Heart left ventricle (tissue), 13 donors: ENCODE results near the gene CIAO3.

Experiments
- CTCF ChIP-seq, 12 donors: fragments of 200-600 bp; sonication (generic) in 4 of 12; IDR thresholded peaks; one replicate each; pipeline versions ENCODE4 v1.5.0 to v1.8.0; 2018 to 2022; ENCODE audit warnings: antibody characterized with exemption in 12 of 12, mild to moderate bottlenecking in 5 of 12
- POLR2A ChIP-seq, 2 donors: fragments of 450-650 bp; IDR thresholded peaks; one replicate each; pipeline ENCODE4 v1.6.1; 2017; ENCODE audit warnings: antibody characterized with exemption in 2 of 2, mild to moderate bottlenecking in 2 of 2, moderate library complexity in 2 of 2
- donor health status: ischemic (EF 13 %, LVEDD 7.1; RV severe dilation, severe dysfunction).
- donor health status: DM: no; HTN: yes; CAD: no.
- donor health status: DM: no; HTN: no; CAD: no.
- donor health status: ischemic (EF 25% LVEDD 6.9; RV normal size, moderate dysfunction).
- donor health status: ischemic (EF 25% LVEDD 5.7; RV mildly dilated, moderate dysfunction).
- donor health status: ischemic (EF 35%, LVEDD 5.7; RV mildly dilated, moderate dysfunction).
- donor health status: nonischemic (EF 11% LVEDD 7.7; RV severe dilation, severe dysfunction).
- donor health status: DM: yes; HTN: yes; CAD: no.
- donor health status: PGD.
- donor health status: ischemic (EF 29% LVEDD 5.4; RV normal size, mild dysfunction).
- donor health status: nonischemic (EF 23%, LVEDD 6.1; RV moderate dilation, normal function).

DNA sequence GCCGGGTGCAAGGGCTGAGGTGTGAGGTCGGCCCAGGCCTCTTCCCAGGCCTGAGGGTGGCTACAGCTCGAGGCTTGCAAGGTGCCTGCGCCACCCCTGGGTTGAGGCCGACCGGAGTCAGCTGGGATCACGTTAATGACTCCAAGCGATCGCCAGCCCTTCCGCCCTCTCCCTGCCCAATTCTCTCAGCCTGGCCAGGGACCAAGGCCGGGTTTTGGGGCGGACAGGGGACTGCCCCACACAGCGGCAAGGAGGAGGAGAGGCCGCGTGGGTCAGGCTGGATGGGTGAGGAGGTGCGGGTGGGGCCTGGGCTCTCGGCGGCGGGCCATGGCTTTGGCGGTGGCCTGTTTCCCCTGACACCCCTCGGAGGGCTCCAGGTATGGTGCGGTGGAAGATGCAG is 47.4 kb downstream of the CIAO3 start:
- TF ChIP-seq CTCF (IDR thresholded peaks at IDR 0.05): no peak
- no peak for TF ChIP-seq POLR2A (IDR thresholded peaks at IDR 0.05)
